MCF 10A (cell line): ENCODE data around the gene ISG15. TPM values are rescaled to one million over a fixed set of nuclear protein-coding genes. Genes with fewer than 3 reads are reported as not detected.
A peak's percentile ranks its signal among the peaks of the same experiment; 100 is the strongest.

Experiments
- BruUV-seq: library from RNA; stranded (reverse); fragments of 400-500 nt; replicated peaks from 2 replicates; lab custom pipeline; 2021; lab: Mats Ljungman, UMichigan
- CTCF ChIA-PET: fragments of 300-600 bp; sonication (Branson Sonifier 250); formaldehyde crosslinking; extraction: SDS; loops from one replicate; lab custom pipeline; 2021; ENCODE audit warnings: antibody characterized with exemption, inconsistent platforms; lab: Yijun Ruan, JAX
- POLR2A ChIA-PET: fragments of 300-600, 350-650 bp; sonication (Branson Sonifier 250); formaldehyde crosslinking; extraction: SDS; loops from one replicate; lab custom pipeline; 2020; ENCODE audit warnings: antibody characterized with exemption, inconsistent platforms; lab: Yijun Ruan, JAX
- DNase-seq: peaks from one replicate; pipeline ENCODE4 v3.0.0-alpha.2; 2018; ENCODE audit not compliant: unreplicated experiment
- H3K27ac Mint-ChIP-seq: one replicate; pipeline ENCODE4 v1.8.0; 2022; ENCODE audit warnings: mild to moderate bottlenecking, low read depth, mixed read lengths; ENCODE audit not compliant: unreplicated experiment
- H3K27me3 Mint-ChIP-seq: one replicate; pipeline ENCODE4 v1.8.0; 2022; ENCODE audit warnings: mixed read lengths; ENCODE audit not compliant: insufficient read depth, unreplicated experiment
- H3K36me3 Mint-ChIP-seq: one replicate; pipeline ENCODE4 v1.8.0; 2022; ENCODE audit warnings: mild to moderate bottlenecking, moderate library complexity, mixed read lengths; ENCODE audit not compliant: insufficient read depth, unreplicated experiment
- H3K4me1 Mint-ChIP-seq: one replicate; pipeline ENCODE4 v1.8.0; 2022; ENCODE audit warnings: mixed read lengths; ENCODE audit not compliant: insufficient read depth, unreplicated experiment
- H3K4me3 Mint-ChIP-seq: one replicate; pipeline ENCODE4 v1.8.0; 2022; ENCODE audit warnings: mild to moderate bottlenecking, moderate library complexity, mixed read lengths; ENCODE audit not compliant: unreplicated experiment
- H3K9me3 Mint-ChIP-seq: one replicate; pipeline ENCODE4 v1.8.0; 2022; ENCODE audit warnings: mixed read lengths; ENCODE audit not compliant: unreplicated experiment
- CTCF ChIP-seq: fragments of 200-600 bp; IDR thresholded peaks from one replicate; pipeline ENCODE4 v1.8.0; 2022; ENCODE audit warnings: antibody characterized with exemption, mild to moderate bottlenecking; ENCODE audit not compliant: unreplicated experiment
- intact Hi-C: fragments of 100-400 bp; cut with micrococcal nuclease; formaldehyde crosslinking; loops from 2 replicates; pipeline ENCODE4 v1.14.1; 2022
- total RNA-seq: library from RNA; stranded (reverse); gene quantifications from 2 replicates; pipeline ENCODE4 v1.2.3, GENCODE V29; 2022

ISG15 gene
- total RNA-seq, 1 experiment from 2014 or later, result 7.4 TPM

GRCh38 chr1:1019122-1019999 lies 6.1 kb downstream of the ISG15 start:
- H3K36me3 Mint-ChIP-seq, result peaks cover 4% of the 10 kb centered on the region
- TF ChIP-seq CTCF, result peak; percentile 45
- ChIA-PET POLR2A (interaction anchor here (0.7 to 1.8 kb wide), 6 partner anchors 9 to 53 kb away, joined by 3 to 8 read pairs (median 4); partner anchors contain the start of gene PLEKHN1), CTCF (interaction anchor here (0.7 to 7.3 kb wide), 8 partner anchors 25 to 84 kb away, joined by 3 to 65 read pairs (median 3); no protein-coding TSS in a partner anchor)
- H3K9me3 Mint-ChIP-seq, result no peaks in the 10 kb centered on the region
- no peak overlapping the region for H3K4me3 Mint-ChIP-seq
- H3K27me3 Mint-ChIP-seq, result no peaks in the 10 kb centered on the region
- intact Hi-C loops, result no loop called here
- H3K27ac Mint-ChIP-seq, result no peak overlapping the region
- H3K4me1 Mint-ChIP-seq, result peaks cover 11% of the 10 kb centered on the region
- DNase-seq, result peak; percentile 73
- BruUV-seq, result no TSS peak

- Mint-ChIP-seq H3K27me3 (no peaks in the 10 kb centered on the region), H3K4me1 (peaks cover 11% of the 10 kb centered on the region), H3K9me3 (no peaks in the 10 kb centered on the region), H3K27ac (no peak within 1 kb of the TSS), H3K36me3 (peaks cover 4% of the 10 kb centered on the region), H3K4me3 (peak within 1 kb of the TSS; percentile 72)
- ChIA-PET POLR2A (interaction anchor here (1.1 to 1.8 kb wide), 3 partner anchors 18 to 53 kb away, joined by 4 to 8 read pairs (median 5); partner anchors contain the start of gene PLEKHN1), CTCF (interaction anchor here (1.0 to 7.3 kb wide), 2 partner anchors 25 to 44 kb away, joined by 3 to 65 read pairs; no protein-coding TSS in a partner anchor)
- no TSS peak for BruUV-seq
- intact Hi-C loops, result no loop called here
- DNase-seq, result no peak
- no peak for TF ChIP-seq CTCF
These were observed 6.7 kb downstream of the ISG15 start, which contains the start of gene AGRN for GRCh38 chr1:1020000-1020404. Gene AGRN, plus strand, starts transcription at chr1:1020120. Its CDS starts 53 bp downstream, at chr1:1020173.

GRCh38 chr1:1020415-1021009 lies 7.2 kb downstream of the ISG15 start:
- peaks cover 11% of the 10 kb centered on the region for H3K4me1 Mint-ChIP-seq
- no TSS peak for BruUV-seq
- H3K9me3 Mint-ChIP-seq, result no peaks in the 10 kb centered on the region
- ChIA-PET POLR2A (interaction anchor here (0.6 to 1.4 kb wide), 6 partner anchors 11 to 639 kb away, joined by 3 to 4 read pairs (median 3); no protein-coding TSS in a partner anchor), CTCF (interaction anchor here (0.7 to 1.7 kb wide), 3 partner anchors 42 to 477 kb away, joined by 3 to 4 read pairs (median 3); no protein-coding TSS in a partner anchor)
- H3K27me3 Mint-ChIP-seq, result no peaks in the 10 kb centered on the region
- intact Hi-C loops, result no loop called here
- peak overlapping the region; percentile 72 for H3K4me3 Mint-ChIP-seq
- no peak overlapping the region for H3K27ac Mint-ChIP-seq
- no peak for DNase-seq
- TF ChIP-seq CTCF, result no peak
- H3K36me3 Mint-ChIP-seq, result peaks cover 4% of the 10 kb centered on the region
